B cell (primary cell): ENCODE results near the gene CDH20. TPM values are rescaled to one million over a fixed set of nuclear protein-coding genes. Genes with fewer than 3 reads are reported as not detected.

Experiments used
- ATAC-seq: fragments of 200-7000 bp; cut with Tn5 transposase; one replicate; pipeline ENCODE4 v1.10.0; 2021; ENCODE audit warnings: low read depth, mild to moderate bottlenecking, moderate number of reproducible peaks, moderate library complexity
- CTCF ChIA-PET: fragments of 350-600 bp; sonication (Branson Sonifier 250); formaldehyde crosslinking; loops from one replicate; lab custom pipeline; 2021; ENCODE audit warnings: antibody characterized with exemption, inconsistent platforms; lab: Charles Lee
- POLR2A ChIA-PET: fragments of 350-600 bp; sonication (Branson Sonifier 250); formaldehyde crosslinking; loops from one replicate; lab custom pipeline; 2021; ENCODE audit warnings: antibody characterized with exemption; lab: Charles Lee
- DNase-seq: peaks from one replicate; pipeline ENCODE4 v3.0.0; 2013
- H2AFZ ChIP-seq: 2 replicates; pipeline ENCODE4 v1.6.1; 2012; ENCODE audit warnings: mild to moderate bottlenecking, low read depth, low read length; ENCODE audit not compliant: insufficient read depth, poor library complexity, severe bottlenecking
- H3K27ac ChIP-seq, 2 donors: 1 replicate in 1 of 2; 2 replicates in 1 of 2; pipeline ENCODE4 v1.5.1; 2012 to 2013; ENCODE audit warnings: low read length in 2 of 2, mild to moderate bottlenecking in 2 of 2, moderate library complexity in 1 of 2
- H3K27me3 ChIP-seq, 4 experiments: fragments of 200-600 bp in 1 of 4; sonication (generic) in 1 of 4; replicated peaks in 1 of 4; 1 replicate in 2 of 4; 2 replicates in 2 of 4; pipeline versions ENCODE4 v1.6.1 to v1.7.0; 2013 to 2016; ENCODE audit warnings: low read length in 3 of 4, mild to moderate bottlenecking in 2 of 4, mixed read lengths in 1 of 4, moderate library complexity in 1 of 4; ENCODE audit not compliant: insufficient read depth in 4 of 4, control insufficient read depth in 3 of 4; ENCODE audit errors: control extremely low read depth in 1 of 4
- H3K36me3 ChIP-seq, 2 experiments: replicated peaks in 1 of 2; 1 replicate in 1 of 2; 2 replicates in 1 of 2; pipeline versions ENCODE4 v1.6.1 to v1.7.1; 2013; ENCODE audit warnings: low read length in 1 of 2; ENCODE audit not compliant: insufficient read depth in 2 of 2, control insufficient read depth in 1 of 2; ENCODE audit errors: control extremely low read depth in 1 of 2, extremely low read depth in 1 of 2
- H3K4me1 ChIP-seq, 2 donors: fragments of 200-600 bp in 1 of 2; sonication (generic) in 1 of 2; 1 replicate in 1 of 2; 2 replicates in 1 of 2; pipeline versions ENCODE4 v1.5.1 to v1.6.1; 2013 to 2017; ENCODE audit warnings: low read length in 2 of 2; ENCODE audit not compliant: control insufficient read depth in 2 of 2, insufficient read depth in 2 of 2
- H3K4me2 ChIP-seq: replicated peaks from 2 replicates; pipeline ENCODE3; 2012; ENCODE audit warnings: mild to moderate bottlenecking, low read depth, low read length; ENCODE audit not compliant: poor library complexity, severe bottlenecking
- H3K4me3 ChIP-seq, 5 experiments: fragments of 200-600 bp in 1 of 5; sonication (generic) in 1 of 5; 1 replicate in 3 of 5; 2 replicates in 2 of 5; pipeline versions ENCODE4 v1.5.1 to v1.7.0; 2011 to 2016; ENCODE audit warnings: low read length in 4 of 5, mild to moderate bottlenecking in 4 of 5, low read depth in 2 of 5, control low read depth in 1 of 5, moderate library complexity in 1 of 5; ENCODE audit not compliant: insufficient read depth in 1 of 5; ENCODE audit errors: control extremely low read depth in 1 of 5, extremely low read depth in 1 of 5
- H3K79me2 ChIP-seq: fragments of 200-600 bp; sonication (generic); one replicate; pipeline ENCODE4 v1.6.0; 2016; ENCODE audit warnings: low read length; ENCODE audit not compliant: control insufficient read depth, insufficient read depth
- H3K9ac ChIP-seq: fragments of 200-600 bp; sonication (generic); 2 replicates; pipeline ENCODE4 v1.6.1; 2017; ENCODE audit warnings: mild to moderate bottlenecking, low read length, moderate library complexity
- H3K9me3 ChIP-seq, 3 donors: one replicate each; pipeline versions ENCODE4 v1.6.1 to v1.7.1; 2013; ENCODE audit warnings: low read length in 2 of 3; ENCODE audit not compliant: control insufficient read depth in 2 of 3, insufficient read depth in 1 of 3; ENCODE audit errors: control extremely low read depth in 1 of 3
- H4K20me1 ChIP-seq: 2 replicates; pipeline ENCODE4 v1.6.0; 2012; ENCODE audit warnings: mild to moderate bottlenecking, low read length; ENCODE audit not compliant: insufficient read depth, control insufficient read depth, poor library complexity, severe bottlenecking
- H3K27ac Mint-ChIP-seq: one replicate; pipeline ENCODE4 v1.8.0; 2021; ENCODE audit warnings: mixed read lengths
- H3K27me3 Mint-ChIP-seq: one replicate; pipeline ENCODE4 v1.8.0; 2021; ENCODE audit warnings: mixed read lengths
- H3K4me1 Mint-ChIP-seq: one replicate; pipeline ENCODE4 v1.8.0; 2021; ENCODE audit warnings: mixed read lengths
- H3K4me3 Mint-ChIP-seq: one replicate; pipeline ENCODE4 v1.8.0; 2021; ENCODE audit warnings: mixed read lengths
- H3K9me3 Mint-ChIP-seq: one replicate; pipeline ENCODE4 v1.8.0; 2022; ENCODE audit warnings: mixed read lengths; ENCODE audit not compliant: insufficient read depth
- CTCF ChIP-seq: fragments of 200-600 bp; IDR thresholded peaks from one replicate; pipeline ENCODE4 v1.8.0; 2022; ENCODE audit warnings: antibody characterized with exemption, mild to moderate bottlenecking
- EZH2 ChIP-seq: IDR thresholded peaks from 2 replicates; pipeline ENCODE4 v1.6.1; 2012; ENCODE audit warnings: borderline replicate concordance, low read depth, mild to moderate bottlenecking, moderate library complexity, low read length; ENCODE audit not compliant: insufficient read depth, poor library complexity, severe bottlenecking
- WGBS: methylation state at CpG from one replicate; pipeline ENCODE4 v1.1.5; 2013; ENCODE audit warnings: missing lambda C conversion rate; ENCODE audit not compliant: insufficient coverage; 5-methylcytosine and 5-hydroxymethylcytosine counted together
- intact Hi-C: fragments of 100-400 bp; cut with micrococcal nuclease; formaldehyde crosslinking; loops from one replicate; pipeline ENCODE4 v1.10.0; 2022
- polyA plus RNA-seq: library from polyadenylated mRNA; depleted of rRNA; stranded (reverse); fragments of >200 nt; gene quantifications from 2 replicates; pipeline ENCODE4 v1.2.3, GENCODE V29; 2012
- total RNA-seq, 2 donors: library from RNA; stranded (reverse); fragments of 120-200 nt in 1 of 2; gene quantifications; 1 replicate in 1 of 2; 2 replicates in 1 of 2; pipeline versions ENCODE4 v1.2.3 to v1.2.4, GENCODE V29; 2013 to 2022

CDH20 gene
- total and polyA plus RNA-seq, 2 donors (not counting 1 experiment from before 2014, with no cell fraction given): 0.09 TPM; not detected in 1

- Histone ChIP-seq H3K4me3 (no peak overlapping the region), H3K79me2 (no peaks in the 10 kb centered on the region), H3K9ac (no peak overlapping the region), H2AFZ (no peak overlapping the region), H3K27ac (peak overlapping the region; percentile 3 to 45), H3K4me2 (no peak overlapping the region), H3K36me3 (no peaks in the 10 kb centered on the region), H4K20me1 (no peaks in the 10 kb centered on the region), H3K9me3 (peaks cover 0 to 8% (median 0%) of the 10 kb centered on the region in 3 donors), H3K4me1 (peaks cover 9 to 12% of the 10 kb centered on the region in 2 donors), H3K27me3 (no peaks in the 10 kb centered on the region)
- no CpG with 5 or more reads among the region's 2 CpGs for WGBS
- peak; percentile 48 for DNase-seq
- POLR2A ChIA-PET: no interaction called here
- CTCF ChIA-PET: no interaction called here
- TF ChIP-seq EZH2 (no peak), CTCF (no peak)
- peaks cover 15% of the 10 kb centered on the region for H3K4me1 Mint-ChIP-seq
- intact Hi-C loops: no loop called here
- peaks cover 3% of the 10 kb centered on the region for H3K27me3 Mint-ChIP-seq
- H3K9me3 Mint-ChIP-seq: peaks cover 10% of the 10 kb centered on the region
- no peak overlapping the region for H3K4me3 Mint-ChIP-seq
- peak; percentile 45 for ATAC-seq
- peak overlapping the region; percentile 21 for H3K27ac Mint-ChIP-seq
Observed at GRCh38 chr18:61448316-61448715, 115.1 kb downstream of the CDH20 start.

- H3K27me3 ChIP-seq: peaks cover 0 to 3% (median 0%) of the 10 kb centered on the region in 4 experiments
- H3K9ac ChIP-seq: no peak overlapping the region
- H3K9me3 Mint-ChIP-seq: no peaks in the 10 kb centered on the region
- H3K4me1 ChIP-seq: no peaks in the 10 kb centered on the region
- no peak overlapping the region for H3K4me3 Mint-ChIP-seq
- H3K27me3 Mint-ChIP-seq: peaks cover 17% of the 10 kb centered on the region
- H3K4me3 ChIP-seq: no peak overlapping the region
- H2AFZ ChIP-seq: no peak overlapping the region
- ChIA-PET POLR2A (no interaction called here), CTCF (no interaction called here)
- ATAC-seq (no peak), DNase-seq (no peak)
- no peaks in the 10 kb centered on the region for H4K20me1 ChIP-seq
- no peak overlapping the region for H3K4me2 ChIP-seq
- intact Hi-C loops: no loop called here
- no peaks in the 10 kb centered on the region for H3K79me2 ChIP-seq
- peaks cover 0 to 2% (median 1%) of the 10 kb centered on the region in 3 donors for H3K9me3 ChIP-seq
- H3K36me3 ChIP-seq: no peaks in the 10 kb centered on the region
- TF ChIP-seq EZH2: no peak
- no peak for TF ChIP-seq CTCF
- H3K27ac Mint-ChIP-seq: no peak overlapping the region
- no peak overlapping the region for H3K27ac ChIP-seq
- no peaks in the 10 kb centered on the region for H3K4me1 Mint-ChIP-seq
- 83% methylated on average over 1 of the region's 4 CpGs for WGBS
Observed at GRCh38 chr18:61459896-61460648, 126.8 kb downstream of the CDH20 start.
